ENCODE results near the gene TMEM120B.

- TF ChIP-seq POLR2A (IDR thresholded peaks at IDR 0.05), result no peak
- TF ChIP-seq CTCF (IDR thresholded peaks at IDR 0.05), result no peak
These were observed 49.7 kb downstream of the TMEM120B start for GRCh38 chr12:121762269-121762668.
